Naive thymus-derived CD4-positive, alpha-beta T cell (primary cell): ENCODE measurements around the gene JAG2. TPM values are rescaled to one million over a fixed set of nuclear protein-coding genes. Genes with fewer than 3 reads are reported as not detected.

Experiments used
- ATAC-seq: fragments of 150-1000 bp; cut with Tn5 transposase; 2 replicates; pipeline ENCODE4 v1.10.0; 2021; ENCODE audit warnings: mild to moderate bottlenecking, moderate library complexity
- CTCF ChIA-PET: fragments of 350-600 bp; sonication (Branson Sonifier 250); formaldehyde crosslinking; loops from one replicate; lab custom pipeline; 2021; ENCODE audit warnings: antibody characterized with exemption; lab: Charles Lee
- POLR2A ChIA-PET: fragments of 350-600 bp; sonication (Branson Sonifier 250); formaldehyde crosslinking; loops from one replicate; lab custom pipeline; 2021; ENCODE audit warnings: antibody characterized with exemption, inconsistent platforms; lab: Charles Lee
- DNase-seq, 9 donors: peaks; one replicate each; pipeline versions ENCODE4 v3.0.0 to v3.0.0-alpha.2; 2020 to 2022; ENCODE audit warnings: mixed read lengths in 1 of 9
- H3K27ac ChIP-seq: one replicate; pipeline ENCODE4 v1.7.0; 2013; ENCODE audit warnings: mild to moderate bottlenecking, low read depth, low read length, moderate library complexity
- H3K27me3 ChIP-seq, 2 donors: one replicate each; pipeline ENCODE4 v1.7.0; 2013; ENCODE audit warnings: low read length in 2 of 2, mild to moderate bottlenecking in 2 of 2, moderate library complexity in 2 of 2; ENCODE audit not compliant: control insufficient read depth in 2 of 2, insufficient read depth in 2 of 2
- H3K36me3 ChIP-seq, 3 experiments: 1 replicate in 2 of 3; 2 replicates in 1 of 3; pipeline ENCODE4 v1.7.0; 2013; ENCODE audit warnings: low read length in 3 of 3, mild to moderate bottlenecking in 3 of 3, moderate library complexity in 1 of 3; ENCODE audit not compliant: insufficient read depth in 3 of 3, control insufficient read depth in 2 of 3
- H3K4me1 ChIP-seq, 2 donors: one replicate each; pipeline ENCODE4 v1.7.0; 2013; ENCODE audit warnings: low read length in 2 of 2, mild to moderate bottlenecking in 2 of 2, moderate library complexity in 1 of 2; ENCODE audit not compliant: control insufficient read depth in 2 of 2, insufficient read depth in 2 of 2
- H3K4me3 ChIP-seq: 2 replicates; pipeline ENCODE4 v1.7.0; 2013; ENCODE audit warnings: mild to moderate bottlenecking, low read length
- H3K9me3 ChIP-seq, 3 experiments: 1 replicate in 2 of 3; 2 replicates in 1 of 3; pipeline ENCODE4 v1.7.0; 2013; ENCODE audit warnings: low read length in 3 of 3; ENCODE audit not compliant: control insufficient read depth in 2 of 3
- H3K27ac Mint-ChIP-seq, 9 donors: one replicate each; pipeline ENCODE4 v1.8.0; 2020 to 2022; ENCODE audit warnings: mixed read lengths in 9 of 9, mild to moderate bottlenecking in 8 of 9, moderate library complexity in 5 of 9, inconsistent platforms in 2 of 9
- H3K27me3 Mint-ChIP-seq, 5 donors: one replicate each; pipeline ENCODE4 v1.8.0; 2021 to 2022; ENCODE audit warnings: mixed read lengths in 5 of 5, mild to moderate bottlenecking in 1 of 5
- H3K36me3 Mint-ChIP-seq, 5 donors: one replicate each; pipeline ENCODE4 v1.8.0; 2020 to 2022; ENCODE audit warnings: mixed read lengths in 5 of 5, mild to moderate bottlenecking in 3 of 5, inconsistent platforms in 1 of 5
- H3K4me1 Mint-ChIP-seq, 7 donors: one replicate each; pipeline ENCODE4 v1.8.0; 2020 to 2022; ENCODE audit warnings: mixed read lengths in 7 of 7, mild to moderate bottlenecking in 3 of 7, inconsistent platforms in 1 of 7
- H3K4me3 Mint-ChIP-seq, 10 donors: one replicate each; pipeline ENCODE4 v1.8.0; 2020 to 2022; ENCODE audit warnings: mild to moderate bottlenecking in 10 of 10, mixed read lengths in 10 of 10, moderate library complexity in 6 of 10, inconsistent platforms in 2 of 10
- H3K9me3 Mint-ChIP-seq, 11 donors: one replicate each; pipeline ENCODE4 v1.8.0; 2020 to 2022; ENCODE audit warnings: mixed read lengths in 11 of 11, mild to moderate bottlenecking in 4 of 11, inconsistent platforms in 1 of 11, moderate library complexity in 1 of 11
- intact Hi-C, 2 donors: fragments of 100-400 bp; cut with micrococcal nuclease; formaldehyde crosslinking; loops; one replicate each; pipeline ENCODE4 v1.15.1; 2023
- polyA plus RNA-seq, 2 donors: library from polyadenylated mRNA; unstranded; fragments of 300-500 nt; fragmentation: Illumina TruSeq; gene quantifications; one replicate each; pipeline ENCODE4 v1.2.3, GENCODE V29; 2021
- total RNA-seq, 6 experiments: library from RNA in 5 of 6; stranded (reverse) in 5 of 6; gene quantifications; 1 replicate in 5 of 6; 2 replicates in 1 of 6; pipeline ENCODE4 v1.2.3 and lab custom pipeline; 2021 to 2026

JAG2 gene
- total and polyA plus RNA-seq, 7 experiments from 2014 or later = 0.21 to 5.7 (median 1.3) TPM; not detected in 1

DNA sequence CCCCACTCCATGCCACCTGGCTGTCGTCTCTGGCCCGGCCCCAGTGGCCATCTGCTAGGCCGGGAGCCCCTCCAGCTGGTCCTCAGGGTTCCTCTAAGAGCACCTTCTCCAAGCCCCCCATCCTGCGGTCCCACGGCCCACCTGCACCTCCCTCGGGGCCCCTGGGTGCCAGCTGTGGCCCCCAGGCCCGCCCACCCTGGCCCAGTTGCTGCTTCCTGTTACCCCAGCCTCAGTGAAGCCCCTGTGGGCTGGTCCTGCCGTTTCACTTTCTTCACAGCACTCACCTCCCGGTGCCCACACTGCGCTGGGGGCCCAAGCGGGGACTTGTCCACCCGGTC, 40.1 kb upstream of the JAG2 start:
- no peaks in the 10 kb centered on the region for H3K27me3 ChIP-seq
- no peaks in the 10 kb centered on the region for H3K9me3 Mint-ChIP-seq
- H3K27ac Mint-ChIP-seq = no peak overlapping the region
- no peak overlapping the region for H3K4me3 Mint-ChIP-seq
- POLR2A ChIA-PET = no interaction called here
- H3K36me3 ChIP-seq = peaks cover 0 to 46% (median 0%) of the 10 kb centered on the region in 3 experiments
- no peaks in the 10 kb centered on the region for H3K27me3 Mint-ChIP-seq
- H3K4me3 ChIP-seq = no peak overlapping the region
- H3K36me3 Mint-ChIP-seq = peaks cover 0 to 4% (median 0%) of the 10 kb centered on the region in 5 donors
- H3K27ac ChIP-seq = no peak overlapping the region
- peaks cover 0 to 7% (median 0%) of the 10 kb centered on the region in 7 donors for H3K4me1 Mint-ChIP-seq
- intact Hi-C loops = no loop called here
- ATAC-seq (no peak), DNase-seq (no peak)
- H3K9me3 ChIP-seq = no peaks in the 10 kb centered on the region
- H3K4me1 ChIP-seq = no peaks in the 10 kb centered on the region
- CTCF ChIA-PET = no interaction called here

- ChIA-PET CTCF (no interaction called here), POLR2A (no interaction called here)
- DNase-seq = no peak
- no peak overlapping the region for H3K4me3 Mint-ChIP-seq
- ATAC-seq = no peak
- H3K36me3 Mint-ChIP-seq = peaks cover 0 to 4% (median 0%) of the 10 kb centered on the region in 5 donors
- Histone ChIP-seq H3K4me1 (no peaks in the 10 kb centered on the region), H3K9me3 (no peaks in the 10 kb centered on the region), H3K27ac (no peak overlapping the region), H3K27me3 (no peaks in the 10 kb centered on the region), H3K4me3 (no peak overlapping the region), H3K36me3 (peaks cover 0 to 40% (median 0%) of the 10 kb centered on the region in 3 experiments)
- H3K9me3 Mint-ChIP-seq = no peaks in the 10 kb centered on the region
- H3K4me1 Mint-ChIP-seq = peaks cover 0 to 7% (median 0%) of the 10 kb centered on the region in 7 donors
- no peak overlapping the region for H3K27ac Mint-ChIP-seq
- intact Hi-C loops = no loop called here
- no peaks in the 10 kb centered on the region for H3K27me3 Mint-ChIP-seq
Observed at GRCh38 chr14:105207996-105208737, 39.6 kb upstream of the JAG2 start.

DNA sequence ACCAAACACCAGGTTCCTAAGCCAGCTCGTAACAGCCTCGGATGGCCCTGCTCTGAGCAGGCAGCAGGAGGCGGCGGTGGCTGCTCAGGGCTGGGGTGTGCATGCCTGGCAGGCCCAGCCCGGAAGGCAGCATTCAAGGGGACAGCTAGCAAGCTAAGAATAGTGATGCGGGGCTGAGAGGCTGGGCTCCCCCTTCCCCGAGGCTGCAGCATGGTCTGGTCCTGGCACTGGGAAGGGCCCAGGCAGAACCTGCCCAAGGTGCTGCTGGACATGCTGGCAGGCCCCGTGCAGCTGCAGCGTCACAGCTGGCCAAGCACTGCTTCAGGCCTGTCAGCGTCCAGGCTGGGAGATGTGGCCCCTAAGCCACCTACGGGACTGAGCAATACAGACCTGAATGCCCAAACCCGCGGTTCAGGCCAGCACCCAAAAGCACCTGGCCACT, 38.9 kb upstream of the JAG2 start:
- H3K9me3 ChIP-seq = no peaks in the 10 kb centered on the region
- DNase-seq (no peak), ATAC-seq (peak; percentile 20)
- H3K4me1 Mint-ChIP-seq = peaks cover 0 to 7% (median 4%) of the 10 kb centered on the region in 7 donors
- POLR2A ChIA-PET = no interaction called here
- H3K27ac Mint-ChIP-seq = no peak overlapping the region
- CTCF ChIA-PET = no interaction called here
- H3K27me3 ChIP-seq = no peaks in the 10 kb centered on the region
- intact Hi-C loops = no loop called here
- no peaks in the 10 kb centered on the region for H3K9me3 Mint-ChIP-seq
- H3K4me3 ChIP-seq = no peak overlapping the region
- H3K27me3 Mint-ChIP-seq = no peaks in the 10 kb centered on the region
- H3K27ac ChIP-seq = no peak overlapping the region
- peaks cover 0 to 5% of the 10 kb centered on the region in 2 donors for H3K4me1 ChIP-seq
- peaks cover 0 to 4% (median 0%) of the 10 kb centered on the region in 5 donors for H3K36me3 Mint-ChIP-seq
- H3K4me3 Mint-ChIP-seq = no peak overlapping the region
- peaks cover 0 to 34% (median 0%) of the 10 kb centered on the region in 3 experiments for H3K36me3 ChIP-seq

- ChIA-PET CTCF (no interaction called here), POLR2A (no interaction called here)
- Mint-ChIP-seq H3K4me1 (peaks cover 2 to 10% (median 8%) of the 10 kb centered on the region in 7 donors), H3K36me3 (peaks cover 0 to 4% (median 0%) of the 10 kb centered on the region in 5 donors), H3K4me3 (no peak overlapping the region), H3K27ac (no peak overlapping the region), H3K9me3 (no peaks in the 10 kb centered on the region), H3K27me3 (no peaks in the 10 kb centered on the region)
- Histone ChIP-seq H3K4me3 (no peak overlapping the region), H3K9me3 (no peaks in the 10 kb centered on the region), H3K4me1 (peaks cover 0 to 11% of the 10 kb centered on the region in 2 donors), H3K27me3 (no peaks in the 10 kb centered on the region), H3K27ac (no peak overlapping the region), H3K36me3 (peaks cover 0 to 27% (median 0%) of the 10 kb centered on the region in 3 experiments)
- intact Hi-C loops = no loop called here
- ATAC-seq (no peak), DNase-seq (no peak)
Observed at GRCh38 chr14:105206873-105207272, 38.3 kb upstream of the JAG2 start.

DNA sequence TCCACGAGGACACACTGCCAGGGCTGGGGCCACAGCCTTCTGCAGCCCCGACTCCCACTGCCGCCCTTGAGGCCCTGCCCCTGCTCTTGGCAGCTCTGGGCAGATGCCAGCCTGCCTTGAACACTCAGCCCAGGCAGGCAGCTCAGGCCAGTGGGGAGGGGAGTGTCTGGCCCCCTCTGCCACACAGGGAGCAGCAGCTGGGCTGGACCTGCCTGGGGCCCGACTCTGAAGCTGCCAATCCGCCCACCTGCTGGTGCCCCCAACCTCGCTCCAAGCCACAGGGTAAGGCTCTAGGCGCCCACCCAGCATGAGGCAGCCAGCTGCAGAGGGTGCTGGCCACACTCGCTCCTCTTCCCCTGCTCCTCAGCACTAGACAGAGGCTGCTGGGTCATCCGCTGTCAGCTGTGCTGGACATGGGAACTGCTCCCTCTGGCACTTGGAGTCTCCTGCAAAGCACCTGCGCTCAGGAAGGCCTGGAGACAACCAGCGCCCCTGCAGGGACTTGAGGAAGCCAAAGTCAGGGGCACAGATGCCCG, 37.2 kb upstream of the JAG2 start:
- POLR2A ChIA-PET = no interaction called here
- H3K4me3 Mint-ChIP-seq = no peak overlapping the region
- intact Hi-C loops = no loop called here

GRCh38 chr14:105204931-105205672, 36.5 kb upstream of the JAG2 start:
- Histone ChIP-seq H3K9me3 (no peaks in the 10 kb centered on the region), H3K27ac (no peak overlapping the region), H3K4me3 (no peak overlapping the region), H3K27me3 (no peaks in the 10 kb centered on the region), H3K36me3 (peaks cover 0 to 11% (median 0%) of the 10 kb centered on the region in 3 experiments), H3K4me1 (peaks cover 0 to 18% of the 10 kb centered on the region in 2 donors)
- Mint-ChIP-seq H3K4me1 (peaks cover 6 to 15% (median 11%) of the 10 kb centered on the region in 7 donors), H3K27ac (no peak overlapping the region), H3K9me3 (no peaks in the 10 kb centered on the region), H3K4me3 (no peak overlapping the region), H3K36me3 (peaks cover 0 to under 1% (median 0%) of the 10 kb centered on the region in 5 donors), H3K27me3 (peaks cover 0 to 9% (median 0%) of the 10 kb centered on the region in 5 donors)
- ChIA-PET POLR2A (no interaction called here), CTCF (interaction anchor here (1.8 kb wide), 1 partner anchor 147 kb away, joined by 4 read pairs; no protein-coding TSS in a partner anchor)
- intact Hi-C loops = loop anchor here in 1 of 2 donors (5.0 kb wide), 1 partner anchor 113 kb away; no protein-coding TSS in a partner anchor
- ATAC-seq (no peak), DNase-seq (no peak)

More for the DNA sequence above, 37.2 kb upstream of the JAG2 start:
- no peaks in the 10 kb centered on the region for H3K9me3 Mint-ChIP-seq
- H3K36me3 Mint-ChIP-seq = peaks cover 0 to 4% (median 0%) of the 10 kb centered on the region in 5 donors
- ATAC-seq = no peak
- Histone ChIP-seq H3K27ac (no peak overlapping the region), H3K36me3 (peaks cover 0 to 16% (median 0%) of the 10 kb centered on the region in 3 experiments), H3K4me3 (no peak overlapping the region), H3K27me3 (no peaks in the 10 kb centered on the region), H3K4me1 (peaks cover 0 to 18% of the 10 kb centered on the region in 2 donors), H3K9me3 (no peaks in the 10 kb centered on the region)
- no peak overlapping the region for H3K27ac Mint-ChIP-seq
- peaks cover 0 to 2% (median 0%) of the 10 kb centered on the region in 5 donors for H3K27me3 Mint-ChIP-seq
- peaks cover 6 to 15% (median 11%) of the 10 kb centered on the region in 7 donors for H3K4me1 Mint-ChIP-seq
- DNase-seq = no peak
- CTCF ChIA-PET = interaction anchor here (1.8 kb wide), 1 partner anchor 146 kb away, joined by 4 read pairs; no protein-coding TSS in a partner anchor
